IMR-90 (cell line): Measurements from ENCODE around the gene CARS2. TPM values are rescaled to one million over a fixed set of nuclear protein-coding genes. Genes with fewer than 3 reads are reported as not detected.
"Not testable (repeated sequence)": the region's sequence is repeated elsewhere in the genome, so short reads cannot be mapped to it uniquely, and the experiment has no call there.

Source experiments
- ATAC-seq: fragments of 200-7000 bp; cut with Tn5 transposase; 2 replicates; pipeline ENCODE4 v1.9.1; 2020; ENCODE audit warnings: low read depth, mild to moderate bottlenecking, moderate library complexity
- BruUV-seq: library from RNA; stranded (reverse); fragments of 400-500 nt; replicated peaks from 2 replicates; lab custom pipeline; 2021; lab: Mats Ljungman, UMichigan
- CTCF ChIA-PET: fragments of 300-600 bp; formaldehyde crosslinking; extraction: SDS; loops from one replicate; lab custom pipeline; 2021; ENCODE audit warnings: antibody characterized with exemption; lab: Yijun Ruan, JAX
- POLR2A ChIA-PET: fragments of 300-600 bp; sonication (Branson Sonifier 250); formaldehyde crosslinking; loops from one replicate; lab custom pipeline; 2022; ENCODE audit warnings: antibody characterized with exemption; ENCODE audit not compliant: unreplicated experiment; lab: Charles Lee
- DNase-seq: peaks from one replicate; pipeline ENCODE4 v3.0.0; 2013
- H2AFZ ChIP-seq: replicated peaks from 2 replicates; pipeline ENCODE3; 2013; ENCODE audit warnings: low read length, mild to moderate bottlenecking; ENCODE audit not compliant: poor library complexity
- H2AK5ac ChIP-seq: 2 replicates; pipeline ENCODE4 v1.6.1; 2013; ENCODE audit warnings: low read depth, low read length, inconsistent platforms
- H2AK9ac ChIP-seq: replicated peaks from 2 replicates; pipeline ENCODE3; 2013; ENCODE audit warnings: mild to moderate bottlenecking, low read depth, low read length, moderate library complexity; ENCODE audit not compliant: poor library complexity
- H2BK120ac ChIP-seq: 2 replicates; pipeline ENCODE4 v1.6.1; 2013; ENCODE audit warnings: low read depth, low read length, inconsistent platforms
- H2BK15ac ChIP-seq: 3 replicates; pipeline ENCODE4 v1.6.1; 2013; ENCODE audit warnings: low read depth, low read length, inconsistent platforms
- H2BK20ac ChIP-seq: 2 replicates; pipeline ENCODE4 v1.6.1; 2013; ENCODE audit warnings: low read depth, mild to moderate bottlenecking, inconsistent platforms, low read length, moderate library complexity
- H2BK5ac ChIP-seq: 2 replicates; pipeline ENCODE4 v1.6.1; 2013; ENCODE audit warnings: mild to moderate bottlenecking, low read depth, low read length, inconsistent platforms; ENCODE audit not compliant: poor library complexity, severe bottlenecking
- H3K14ac ChIP-seq: replicated peaks from 2 replicates; pipeline ENCODE4 v1.6.1; 2013; ENCODE audit warnings: low read depth, low read length, inconsistent platforms
- H3K18ac ChIP-seq: 2 replicates; pipeline ENCODE4 v1.6.1; 2013; ENCODE audit warnings: low read depth, low read length, control low read depth
- H3K23ac ChIP-seq: 2 replicates; pipeline ENCODE4 v1.6.1; 2013; ENCODE audit warnings: low read depth, low read length, inconsistent platforms
- H3K27ac ChIP-seq: 2 replicates; pipeline ENCODE4 v1.5.1; 2013; ENCODE audit warnings: mild to moderate bottlenecking, control low read depth, low read length; ENCODE audit not compliant: insufficient read depth
- H3K27me3 ChIP-seq: 2 replicates; pipeline ENCODE4 v1.6.1; 2013; ENCODE audit warnings: low read length; ENCODE audit not compliant: control insufficient read depth, insufficient read depth
- H3K36me3 ChIP-seq: 2 replicates; pipeline ENCODE4 v1.6.1; 2013; ENCODE audit warnings: low read length, mixed read lengths; ENCODE audit not compliant: control insufficient read depth, insufficient read depth
- H3K4ac ChIP-seq: 2 replicates; pipeline ENCODE4 v1.6.1; 2013; ENCODE audit warnings: low read depth, low read length, inconsistent platforms
- H3K4me1 ChIP-seq: 2 replicates; pipeline ENCODE4 v1.6.1; 2013; ENCODE audit warnings: low read length, mixed read lengths; ENCODE audit not compliant: control insufficient read depth, insufficient read depth
- H3K4me2 ChIP-seq: 2 replicates; pipeline ENCODE4 v1.6.1; 2013; ENCODE audit warnings: low read depth, mild to moderate bottlenecking, control low read depth, low read length, moderate library complexity
- H3K4me3 ChIP-seq: 2 replicates; pipeline ENCODE4 v1.5.1; 2013; ENCODE audit warnings: low read depth, mild to moderate bottlenecking, control low read depth, low read length, moderate library complexity; ENCODE audit not compliant: insufficient read depth
- H3K56ac ChIP-seq: 2 replicates; pipeline ENCODE4 v1.6.1; 2013; ENCODE audit warnings: low read length, inconsistent platforms; ENCODE audit not compliant: insufficient read depth; ENCODE audit errors: extremely low read depth
- H3K79me1 ChIP-seq, 2 experiments: 2 replicates each; pipeline ENCODE4 v1.6.1; 2013; ENCODE audit warnings: low read length in 2 of 2, inconsistent platforms in 1 of 2, low read depth in 1 of 2
- H3K9ac ChIP-seq: 2 replicates; pipeline ENCODE4 v1.6.1; 2013; ENCODE audit warnings: low read depth, low read length, control low read depth
- H3K9me1 ChIP-seq: 2 replicates; pipeline ENCODE4 v1.6.1; 2013; ENCODE audit warnings: low read length, inconsistent platforms; ENCODE audit not compliant: insufficient read depth
- H3K9me3 ChIP-seq: 2 replicates; pipeline ENCODE4 v1.6.1; 2013; ENCODE audit warnings: low read length; ENCODE audit not compliant: control insufficient read depth, insufficient read depth
- H4K20me1 ChIP-seq: 2 replicates; pipeline ENCODE4 v1.6.1; 2013; ENCODE audit warnings: low read length, inconsistent platforms; ENCODE audit not compliant: insufficient read depth
- H4K5ac ChIP-seq: 2 replicates; pipeline ENCODE4 v1.6.1; 2013; ENCODE audit warnings: mild to moderate bottlenecking, low read depth, low read length, control low read depth
- H4K8ac ChIP-seq, 2 experiments: 2 replicates each; pipeline ENCODE4 v1.6.1; 2013; ENCODE audit warnings: low read depth in 2 of 2, low read length in 2 of 2, control low read depth in 1 of 2, inconsistent platforms in 1 of 2
- H4K91ac ChIP-seq: 2 replicates; pipeline ENCODE4 v1.6.1; 2013; ENCODE audit warnings: low read depth, low read length, inconsistent platforms; ENCODE audit not compliant: insufficient read depth
- WGBS, 2 experiments: methylation state at CpG; one replicate each; pipeline versions ENCODE4 v1.1.5 to v1.1.7; 2013; ENCODE audit warnings: missing lambda C conversion rate in 2 of 2; ENCODE audit not compliant: insufficient read length in 1 of 2; ENCODE audit errors: extremely low coverage in 2 of 2; 5-methylcytosine and 5-hydroxymethylcytosine counted together
- dilution Hi-C: fragments of 300-500 bp; cut with HindIII; formaldehyde crosslinking; loops from one replicate; pipeline ENCODE4 v1.14.3; 2018; ENCODE audit warnings: low sequenced_read_pairs; ENCODE audit not compliant: unreplicated experiment
- in situ Hi-C: fragments of 300-500 bp; cut with MboI; formaldehyde crosslinking; loops from 3 replicates; pipeline ENCODE4 v1.14.3; 2019; ENCODE audit warnings: low sequenced_read_pairs, inconsistent platforms, mixed read lengths
- intact Hi-C: fragments of 100-400 bp; cut with micrococcal nuclease; formaldehyde crosslinking; loops from 2 replicates; pipeline ENCODE4 v1.10.0; 2022
- polyA plus RNA-seq, 3 experiments: library from polyadenylated mRNA; depleted of rRNA; stranded (reverse); fragments of >200 nt; gene quantifications; 2 replicates each; pipeline ENCODE4 v1.2.3, GENCODE V29; 2012; ENCODE audit warnings: low replicate concordance in 1 of 3
- total RNA-seq: library from RNA; depleted of rRNA; stranded (reverse); fragments of >200 nt; gene quantifications from 2 replicates; pipeline ENCODE4 v1.2.3, GENCODE V29; 2012

Gene CARS2
- total and polyA plus RNA-seq, 2 of the 4 experiments (the other 2 are of a cell fraction): 76.2 to 76.4 TPM

DNA sequence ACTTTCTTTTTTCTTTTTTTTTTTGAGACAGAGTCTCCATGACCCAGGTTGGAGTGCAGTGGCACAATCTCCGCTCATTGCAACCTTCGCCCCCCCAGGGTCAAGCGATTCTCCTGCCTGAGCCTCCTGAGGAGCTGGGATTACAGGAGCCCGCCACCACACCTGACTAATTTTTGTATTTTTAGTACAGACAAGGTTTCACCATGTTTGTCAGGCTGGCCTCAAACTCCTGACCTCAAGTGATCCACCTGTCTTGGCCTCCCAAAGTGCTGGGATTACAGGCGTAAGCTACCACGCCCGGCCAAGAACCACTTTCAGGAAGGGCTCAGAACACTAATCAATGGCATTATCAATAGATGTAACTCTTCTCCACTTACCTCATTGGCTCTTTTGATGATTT lies 4.9 kb downstream of the CARS2 start:
- H3K14ac ChIP-seq, H2BK120ac ChIP-seq, ATAC-seq, H4K8ac ChIP-seq, H3K18ac ChIP-seq, H3K27ac ChIP-seq, H2AK5ac ChIP-seq, BruUV-seq, H3K4me3 ChIP-seq, H3K9ac ChIP-seq, H2AK9ac ChIP-seq, intact Hi-C loops, H3K23ac ChIP-seq, H2BK20ac ChIP-seq, DNase-seq, H2AFZ ChIP-seq, H4K5ac ChIP-seq, dilution Hi-C loops, H3K4me2 ChIP-seq, H3K9me3 ChIP-seq, H3K56ac ChIP-seq, CTCF ChIA-PET, H3K4ac ChIP-seq, H2BK5ac ChIP-seq, H4K91ac ChIP-seq, H2BK15ac ChIP-seq, in situ Hi-C loops, H3K27me3 ChIP-seq: not testable (repeated sequence)
- Histone ChIP-seq H3K9me1 (peaks cover 10% of the 10 kb centered on the region), H3K79me1 (peaks cover 57 to 84% of the 10 kb centered on the region in 2 experiments), H3K36me3 (peaks cover 37% of the 10 kb centered on the region), H4K20me1 (peaks cover 13% of the 10 kb centered on the region), H3K4me1 (peaks cover 15% of the 10 kb centered on the region)
- WGBS, 2 experiments: 100% methylated on average over 2 of the region's 7 CpGs; no CpG with 5 or more reads in 1 of the 2 experiments
- POLR2A ChIA-PET: interaction anchor here (0.7 kb wide), 1 partner anchor 107 kb away, joined by 5 read pairs; no protein-coding TSS in a partner anchor
